Panc1 (cell line): ENCODE measurements around the gene TBC1D16. TPM values are rescaled to one million over a fixed set of nuclear protein-coding genes. Genes with fewer than 3 reads are reported as not detected.

Source experiments
- ATAC-seq: fragments of 200-7000 bp; cut with Tn5 transposase; 2 replicates; pipeline ENCODE4 v1.9.1; 2020; ENCODE audit warnings: mild to moderate bottlenecking, moderate library complexity
- BruUV-seq: library from RNA; stranded (reverse); fragments of 400-500 nt; replicated peaks from 2 replicates; lab custom pipeline; 2021; lab: Mats Ljungman, UMichigan
- CTCF ChIA-PET: fragments of 300-600 bp; sonication (Branson Sonifier 250); formaldehyde crosslinking; loops from one replicate; lab custom pipeline; 2022; ENCODE audit warnings: antibody characterized with exemption; lab: Charles Lee
- POLR2A ChIA-PET: fragments of 300-600 bp; sonication (Branson Sonifier 250); formaldehyde crosslinking; loops from one replicate; lab custom pipeline; 2022; ENCODE audit warnings: antibody characterized with exemption; lab: Charles Lee
- DNase-seq: peaks from one replicate; pipeline ENCODE4 v3.0.0-alpha.2; 2010; ENCODE audit warnings: low read depth, low spot score
- H3K27ac ChIP-seq: 2 replicates; pipeline ENCODE4 v1.5.1; 2011; ENCODE audit warnings: mild to moderate bottlenecking, low read length, inconsistent platforms
- H3K27me3 ChIP-seq: fragments of 200-500 bp; sonication (Bioruptor generic); 2 replicates; pipeline ENCODE4 v1.6.0; 2014; ENCODE audit warnings: low read length, inconsistent platforms; ENCODE audit not compliant: control insufficient read depth, insufficient read depth
- H3K36me3 ChIP-seq: fragments of 200-500 bp; sonication (Bioruptor generic); 2 replicates; pipeline ENCODE4 v1.5.1; 2014; ENCODE audit warnings: inconsistent platforms, mild to moderate bottlenecking, low read length, moderate library complexity; ENCODE audit not compliant: control insufficient read depth, insufficient read depth
- H3K4me1 ChIP-seq: 2 replicates; pipeline ENCODE4 v1.5.1; 2011; ENCODE audit warnings: inconsistent platforms, mild to moderate bottlenecking, low read length, moderate library complexity; ENCODE audit not compliant: control insufficient read depth, insufficient read depth
- H3K4me3 ChIP-seq, 2 experiments: 2 replicates each; pipeline ENCODE4 v1.5.1; 2011 to 2012; ENCODE audit warnings: low read depth in 2 of 2, low read length in 2 of 2, mild to moderate bottlenecking in 2 of 2, inconsistent platforms in 1 of 2, moderate library complexity in 1 of 2
- H3K9me3 ChIP-seq: fragments of 200-500 bp; sonication (Bioruptor generic); 2 replicates; pipeline ENCODE4 v1.5.1; 2014; ENCODE audit warnings: low read depth, mild to moderate bottlenecking, inconsistent platforms, low read length, moderate library complexity; ENCODE audit not compliant: control insufficient read depth, insufficient read depth
- POLR2AphosphoS5 ChIP-seq: IDR thresholded peaks from 2 replicates; pipeline ENCODE4 v1.6.1; 2012; ENCODE audit warnings: mild to moderate bottlenecking, low read depth, low read length, moderate library complexity
- SIN3A ChIP-seq: IDR thresholded peaks from 2 replicates; pipeline ENCODE4 v1.6.1; 2012; ENCODE audit warnings: low read depth, mild to moderate bottlenecking, low read length, moderate library complexity, borderline replicate concordance; ENCODE audit not compliant: insufficient read depth
- TCF7L2 ChIP-seq: IDR thresholded peaks from 2 replicates; pipeline ENCODE4 v1.6.1; 2011; ENCODE audit warnings: mild to moderate bottlenecking, low read depth, low read length, inconsistent platforms
- in situ Hi-C: cut with HindIII; loops from 2 replicates; pipeline ENCODE4 v1.10.0; 2016; ENCODE audit warnings: low sequenced_read_pairs, low pct_unique_long_range_greater_than_20kb
- intact Hi-C: fragments of 100-400 bp; cut with micrococcal nuclease; formaldehyde crosslinking; loops from one replicate; pipeline ENCODE4 v1.10.0; 2022; ENCODE audit not compliant: unreplicated experiment
- total RNA-seq: library from RNA; stranded (reverse); gene quantifications from one replicate; pipeline ENCODE4 v1.2.1, GENCODE V29; 2021; ENCODE audit not compliant: unreplicated experiment
- TF ChIP-seq, protein P1 (sequence below): fragments of 450-650 bp; IDR thresholded peaks from 2 replicates; pipeline ENCODE4 v1.5.1; 2017; ENCODE audit warnings: mild to moderate bottlenecking
- TF ChIP-seq, protein P2 (sequence below), 2 experiments: IDR thresholded peaks; 2 replicates each; pipeline ENCODE4 v1.6.1; 2011 to 2012; ENCODE audit warnings: low read depth in 2 of 2, control low read depth in 1 of 2, low read length in 1 of 2, mild to moderate bottlenecking in 1 of 2, moderate library complexity in 1 of 2; ENCODE audit not compliant: insufficient read depth in 1 of 2

Gene TBC1D16
- total RNA-seq, 1 experiment from 2014 or later: 41.6 TPM

DNA sequence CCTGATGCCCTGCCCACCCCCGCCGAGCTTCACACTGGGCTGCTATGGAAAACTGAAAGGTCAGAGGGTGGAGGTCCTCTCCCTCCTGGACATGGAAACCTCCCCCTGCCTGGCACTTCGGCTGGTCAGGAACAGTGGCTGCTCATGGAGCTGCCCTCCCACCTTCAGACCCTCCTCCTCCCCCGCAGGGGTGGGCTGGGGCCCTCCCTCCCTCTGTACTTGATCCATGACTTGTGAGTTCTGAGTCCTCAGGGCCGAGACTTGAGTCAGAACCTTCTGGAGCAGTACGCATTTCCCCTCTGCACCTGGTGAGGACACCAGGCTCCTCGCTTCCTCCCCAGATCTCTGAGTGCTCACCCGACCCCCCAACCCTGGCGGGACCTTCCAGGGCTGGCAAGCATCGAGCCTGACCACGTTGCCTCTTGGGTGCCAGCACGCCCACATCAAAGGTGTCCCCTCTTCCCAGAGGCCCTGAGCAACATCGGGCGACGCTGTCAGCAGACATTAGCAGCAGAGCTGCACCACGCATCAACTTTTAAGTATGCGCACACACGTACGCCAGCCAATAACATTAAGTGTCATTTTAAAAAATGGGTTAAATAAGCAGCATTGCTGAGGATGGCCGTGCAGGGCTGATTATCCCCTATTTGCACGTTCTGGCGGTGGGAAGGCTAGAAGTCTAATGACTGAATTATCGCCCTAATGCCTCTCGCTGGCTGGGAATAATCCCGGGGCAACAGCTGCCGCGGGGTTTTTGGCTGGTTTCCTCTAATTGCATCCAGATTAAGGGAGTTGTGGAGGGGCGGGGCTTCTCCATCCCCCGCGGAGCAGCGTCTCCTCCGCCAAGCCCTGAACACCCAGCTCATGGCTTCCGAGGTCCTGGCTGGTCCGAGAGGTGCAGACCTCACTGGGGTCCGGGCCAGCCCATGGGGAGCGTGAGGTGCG is 98.0 kb downstream of the TBC1D16 start:
- in situ Hi-C loops: no loop called here
- POLR2A ChIA-PET: no interaction called here
- intact Hi-C loops: no loop called here
- Histone ChIP-seq H3K9me3 (no peaks in the 10 kb centered on the region), H3K27ac (no peak overlapping the region), H3K27me3 (no peaks in the 10 kb centered on the region), H3K36me3 (no peaks in the 10 kb centered on the region), H3K4me3 (no peak overlapping the region), H3K4me1 (peaks cover 21% of the 10 kb centered on the region)
- no TSS peak for BruUV-seq
- TF ChIP-seq, protein P1, sequence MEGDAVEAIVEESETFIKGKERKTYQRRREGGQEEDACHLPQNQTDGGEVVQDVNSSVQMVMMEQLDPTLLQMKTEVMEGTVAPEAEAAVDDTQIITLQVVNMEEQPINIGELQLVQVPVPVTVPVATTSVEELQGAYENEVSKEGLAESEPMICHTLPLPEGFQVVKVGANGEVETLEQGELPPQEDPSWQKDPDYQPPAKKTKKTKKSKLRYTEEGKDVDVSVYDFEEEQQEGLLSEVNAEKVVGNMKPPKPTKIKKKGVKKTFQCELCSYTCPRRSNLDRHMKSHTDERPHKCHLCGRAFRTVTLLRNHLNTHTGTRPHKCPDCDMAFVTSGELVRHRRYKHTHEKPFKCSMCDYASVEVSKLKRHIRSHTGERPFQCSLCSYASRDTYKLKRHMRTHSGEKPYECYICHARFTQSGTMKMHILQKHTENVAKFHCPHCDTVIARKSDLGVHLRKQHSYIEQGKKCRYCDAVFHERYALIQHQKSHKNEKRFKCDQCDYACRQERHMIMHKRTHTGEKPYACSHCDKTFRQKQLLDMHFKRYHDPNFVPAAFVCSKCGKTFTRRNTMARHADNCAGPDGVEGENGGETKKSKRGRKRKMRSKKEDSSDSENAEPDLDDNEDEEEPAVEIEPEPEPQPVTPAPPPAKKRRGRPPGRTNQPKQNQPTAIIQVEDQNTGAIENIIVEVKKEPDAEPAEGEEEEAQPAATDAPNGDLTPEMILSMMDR: no peak
- TF ChIP-seq, protein P2, sequence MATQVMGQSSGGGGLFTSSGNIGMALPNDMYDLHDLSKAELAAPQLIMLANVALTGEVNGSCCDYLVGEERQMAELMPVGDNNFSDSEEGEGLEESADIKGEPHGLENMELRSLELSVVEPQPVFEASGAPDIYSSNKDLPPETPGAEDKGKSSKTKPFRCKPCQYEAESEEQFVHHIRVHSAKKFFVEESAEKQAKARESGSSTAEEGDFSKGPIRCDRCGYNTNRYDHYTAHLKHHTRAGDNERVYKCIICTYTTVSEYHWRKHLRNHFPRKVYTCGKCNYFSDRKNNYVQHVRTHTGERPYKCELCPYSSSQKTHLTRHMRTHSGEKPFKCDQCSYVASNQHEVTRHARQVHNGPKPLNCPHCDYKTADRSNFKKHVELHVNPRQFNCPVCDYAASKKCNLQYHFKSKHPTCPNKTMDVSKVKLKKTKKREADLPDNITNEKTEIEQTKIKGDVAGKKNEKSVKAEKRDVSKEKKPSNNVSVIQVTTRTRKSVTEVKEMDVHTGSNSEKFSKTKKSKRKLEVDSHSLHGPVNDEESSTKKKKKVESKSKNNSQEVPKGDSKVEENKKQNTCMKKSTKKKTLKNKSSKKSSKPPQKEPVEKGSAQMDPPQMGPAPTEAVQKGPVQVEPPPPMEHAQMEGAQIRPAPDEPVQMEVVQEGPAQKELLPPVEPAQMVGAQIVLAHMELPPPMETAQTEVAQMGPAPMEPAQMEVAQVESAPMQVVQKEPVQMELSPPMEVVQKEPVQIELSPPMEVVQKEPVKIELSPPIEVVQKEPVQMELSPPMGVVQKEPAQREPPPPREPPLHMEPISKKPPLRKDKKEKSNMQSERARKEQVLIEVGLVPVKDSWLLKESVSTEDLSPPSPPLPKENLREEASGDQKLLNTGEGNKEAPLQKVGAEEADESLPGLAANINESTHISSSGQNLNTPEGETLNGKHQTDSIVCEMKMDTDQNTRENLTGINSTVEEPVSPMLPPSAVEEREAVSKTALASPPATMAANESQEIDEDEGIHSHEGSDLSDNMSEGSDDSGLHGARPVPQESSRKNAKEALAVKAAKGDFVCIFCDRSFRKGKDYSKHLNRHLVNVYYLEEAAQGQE (IDR thresholded peaks at IDR 0.05; ENCODE audit: insufficient read depth in 1 of 2, low read depth in 2 of 2, low read length in 1 of 2): no peak
- no peak for TF ChIP-seq POLR2AphosphoS5
- no peak for TF ChIP-seq SIN3A
- no peak for TF ChIP-seq TCF7L2
- DNase-seq: no peak
- CTCF ChIA-PET: no interaction called here
- ATAC-seq: no peak

DNA sequence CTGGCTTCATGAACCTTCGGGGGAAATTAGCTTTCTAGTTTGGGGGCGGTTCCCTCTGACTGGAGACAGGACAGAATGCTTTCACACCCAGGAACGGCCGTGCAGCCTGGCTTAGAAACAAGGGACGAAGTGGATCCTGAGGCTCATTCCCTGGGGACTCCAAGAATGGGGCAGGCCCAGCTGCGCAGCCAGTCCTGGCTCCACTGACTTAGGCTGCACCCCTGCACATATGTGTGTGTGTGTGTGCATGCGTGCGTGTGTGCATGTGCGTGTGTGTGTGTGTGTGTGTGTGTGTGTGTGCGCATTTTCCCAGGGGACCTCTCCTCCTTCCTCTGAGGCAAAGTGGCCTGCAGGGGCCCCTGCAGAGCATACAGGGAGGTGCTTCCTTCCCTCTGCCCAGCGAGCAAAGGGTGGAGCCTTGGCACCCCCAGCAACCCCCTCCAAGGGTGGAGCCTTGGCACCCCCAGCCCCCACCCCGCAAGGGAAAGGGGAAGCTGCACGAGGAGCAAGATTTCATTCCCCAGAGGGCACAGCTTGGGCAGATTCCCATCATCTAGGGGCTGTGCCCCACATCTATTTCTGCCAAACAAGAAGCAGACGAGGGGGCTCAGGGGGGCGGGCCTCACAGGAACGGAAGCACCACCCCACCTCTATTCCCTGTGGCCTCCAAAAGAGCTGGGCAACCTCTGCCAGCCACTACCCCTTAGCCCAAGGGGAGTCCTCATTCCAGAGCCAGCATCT is 98.9 kb downstream of the TBC1D16 start:
- Histone ChIP-seq H3K36me3 (no peaks in the 10 kb centered on the region), H3K27ac (no peak overlapping the region), H3K27me3 (no peaks in the 10 kb centered on the region), H3K9me3 (no peaks in the 10 kb centered on the region), H3K4me3 (no peak overlapping the region), H3K4me1 (peaks cover 25% of the 10 kb centered on the region)
- intact Hi-C loops (no loop called here), in situ Hi-C loops (no loop called here)
- ChIA-PET POLR2A (interaction anchor here (0.6 kb wide), 1 partner anchor 66 kb away, joined by 3 read pairs; no protein-coding TSS in a partner anchor), CTCF (interaction anchor here (0.7 kb wide), 1 partner anchor 94 kb away, joined by 3 read pairs; no protein-coding TSS in a partner anchor)
- 0 out of 2 replicates have a peak, but pooled peaks have one; percentile 19 for ATAC-seq
- no peak for TF ChIP-seq TCF7L2
- TF ChIP-seq, protein P1: no peak
- TF ChIP-seq SIN3A: no peak
- no peak for TF ChIP-seq POLR2AphosphoS5
- TF ChIP-seq, protein P2 (IDR thresholded peaks at IDR 0.05; ENCODE audit: insufficient read depth in 1 of 2, low read depth in 2 of 2, low read length in 1 of 2): no peak
- no peak for DNase-seq
- no TSS peak for BruUV-seq
